KOPT-K1 (cell line): Measurements from ENCODE around the gene PARD3.
"Not testable (repeated sequence)": the region's sequence is repeated elsewhere in the genome, so short reads cannot be mapped to it uniquely, and the experiment has no call there.

Experiments
- H3K27ac ChIP-seq: fragments of 200-600 bp; sonication (generic); 2 replicates; pipeline ENCODE4 v1.5.1; 2016; ENCODE audit warnings: antibody characterized with exemption, mild to moderate bottlenecking, low read depth, low read length; ENCODE audit not compliant: poor library complexity, severe bottlenecking
- H3K36me3 ChIP-seq: fragments of 200-600 bp; sonication (generic); 2 replicates; pipeline ENCODE4 v1.5.1; 2017; ENCODE audit warnings: antibody characterized with exemption, mild to moderate bottlenecking, low read length, moderate library complexity; ENCODE audit not compliant: insufficient read depth
- H3K9me3 ChIP-seq: fragments of 200-600 bp; sonication (generic); 2 replicates; pipeline ENCODE4 v1.5.1; 2017; ENCODE audit warnings: antibody characterized with exemption, low read length, mild to moderate bottlenecking; ENCODE audit not compliant: insufficient read depth, poor library complexity, severe bottlenecking

The PARD3 gene

GRCh38 chr10:34358729-34359434 is 456.2 kb downstream of the PARD3 start:
- H3K27ac ChIP-seq, result no peak overlapping the region
- peaks cover 48% of the 10 kb centered on the region for H3K36me3 ChIP-seq
- H3K9me3 ChIP-seq, result no peaks in the 10 kb centered on the region

GRCh38 chr10:34356463-34356862 is 458.6 kb downstream of the PARD3 start:
- peaks cover 48% of the 10 kb centered on the region for H3K36me3 ChIP-seq
- no peak overlapping the region for H3K27ac ChIP-seq

GRCh38 chr10:34353530-34353929 is 461.6 kb downstream of the PARD3 start:
- H3K27ac ChIP-seq, H3K9me3 ChIP-seq: not testable (repeated sequence)
- peaks cover 30% of the 10 kb centered on the region; the same call in 1 of the 2 replicates for H3K36me3 ChIP-seq

More at GRCh38 chr10:34356463-34356862, 458.6 kb downstream of the PARD3 start:
- H3K9me3 ChIP-seq, result no peaks in the 10 kb centered on the region

- H3K9me3 ChIP-seq, H3K27ac ChIP-seq: not testable (repeated sequence)
- peaks cover 21% of the 10 kb centered on the region for H3K36me3 ChIP-seq
Measured at GRCh38 chr10:34352599-34353204, 462.4 kb downstream of the PARD3 start.

- Histone ChIP-seq H3K36me3 (peaks cover 29% of the 10 kb centered on the region), H3K27ac (no peak overlapping the region), H3K9me3 (no peaks in the 10 kb centered on the region)
Measured at GRCh38 chr10:34351161-34351560, 463.9 kb downstream of the PARD3 start.

GRCh38 chr10:34348917-34349485 is 466.1 kb downstream of the PARD3 start:
- no peak overlapping the region for H3K27ac ChIP-seq
- peaks cover 10% of the 10 kb centered on the region for H3K36me3 ChIP-seq
- H3K9me3 ChIP-seq, result no peaks in the 10 kb centered on the region

- Histone ChIP-seq H3K36me3 (peaks cover 9% of the 10 kb centered on the region), H3K27ac (no peak overlapping the region), H3K9me3 (no peaks in the 10 kb centered on the region)
Measured at GRCh38 chr10:34348021-34348420, 467.1 kb downstream of the PARD3 start.

- H3K9me3 ChIP-seq, result no peaks in the 10 kb centered on the region
- peaks cover 9% of the 10 kb centered on the region for H3K36me3 ChIP-seq
- H3K27ac ChIP-seq, result no peak overlapping the region
Measured at GRCh38 chr10:34347131-34347530, 468.0 kb downstream of the PARD3 start.

GRCh38 chr10:34346516-34347100 is 468.5 kb downstream of the PARD3 start:
- no peaks in the 10 kb centered on the region for H3K9me3 ChIP-seq
- peaks cover 9% of the 10 kb centered on the region for H3K36me3 ChIP-seq
- no peak overlapping the region for H3K27ac ChIP-seq

- Histone ChIP-seq H3K9me3 (no peaks in the 10 kb centered on the region), H3K36me3 (peaks cover 9% of the 10 kb centered on the region), H3K27ac (no peak overlapping the region)
Measured at GRCh38 chr10:34345383-34345782, 469.7 kb downstream of the PARD3 start.

- Histone ChIP-seq H3K27ac (no peak overlapping the region), H3K36me3 (peaks cover 9% of the 10 kb centered on the region), H3K9me3 (no peaks in the 10 kb centered on the region)
Measured at GRCh38 chr10:34343764-34344163, 471.3 kb downstream of the PARD3 start.

GRCh38 chr10:34341473-34341872 is 473.6 kb downstream of the PARD3 start:
- H3K36me3 ChIP-seq, result peaks cover 8% of the 10 kb centered on the region; the same call in 1 of the 2 replicates
- H3K9me3 ChIP-seq, result no peaks in the 10 kb centered on the region
- H3K27ac ChIP-seq, result no peak overlapping the region

- Histone ChIP-seq H3K9me3 (no peaks in the 10 kb centered on the region), H3K36me3 (peaks cover 10% of the 10 kb centered on the region; the same call in 1 of the 2 replicates), H3K27ac (no peak overlapping the region)
Measured at GRCh38 chr10:34340934-34341333, 474.2 kb downstream of the PARD3 start.

- H3K27ac ChIP-seq, result no peak overlapping the region
- no peaks in the 10 kb centered on the region for H3K9me3 ChIP-seq
- peaks cover 14% of the 10 kb centered on the region; the same call in 1 of the 2 replicates for H3K36me3 ChIP-seq
Measured at GRCh38 chr10:34339816-34340553, 475.1 kb downstream of the PARD3 start.

- no peaks in the 10 kb centered on the region for H3K9me3 ChIP-seq
- peaks cover 14% of the 10 kb centered on the region; the same call in 1 of the 2 replicates for H3K36me3 ChIP-seq
- H3K27ac ChIP-seq, result no peak overlapping the region
Measured at GRCh38 chr10:34337917-34338316, 477.2 kb downstream of the PARD3 start.
